Astrocyte (in vitro differentiated cells and primary cell): ENCODE data around the gene PFDN5. TPM values are rescaled to one million over a fixed set of nuclear protein-coding genes. Genes with fewer than 3 reads are reported as not detected.

Source experiments
- DNase-seq: peaks from one replicate; pipeline ENCODE4 v3.0.0-alpha.2; 2010; ENCODE audit warnings: low read depth
- FAIRE-seq: peaks from 2 replicates; lab custom pipeline; 2011; peaks lifted over from hg19 to GRCh38; lab: Jason Lieb, UNC
- H2AFZ ChIP-seq: 2 replicates; pipeline ENCODE4 v1.6.0; 2012; ENCODE audit warnings: low read depth, low read length, inconsistent platforms
- H3K27ac ChIP-seq: 2 replicates; pipeline ENCODE4 v1.5.1; 2011; ENCODE audit warnings: low read depth, low read length, inconsistent platforms
- H3K27me3 ChIP-seq: 2 replicates; pipeline ENCODE4 v1.6.0; 2011; ENCODE audit warnings: low read length, inconsistent platforms; ENCODE audit not compliant: insufficient read depth
- H3K36me3 ChIP-seq: 2 replicates; pipeline ENCODE4 v1.5.1; 2011; ENCODE audit warnings: low read length, inconsistent platforms; ENCODE audit not compliant: insufficient read depth
- H3K4me1 ChIP-seq: 2 replicates; pipeline ENCODE4 v1.5.1; 2011; ENCODE audit warnings: low read length, inconsistent platforms; ENCODE audit not compliant: insufficient read depth
- H3K4me2 ChIP-seq: 2 replicates; pipeline ENCODE4 v1.6.0; 2012; ENCODE audit warnings: low read length, inconsistent platforms
- H3K4me3 ChIP-seq: 2 replicates; pipeline ENCODE4 v1.5.1; 2011; ENCODE audit warnings: low read depth, mild to moderate bottlenecking, low read length, inconsistent platforms; ENCODE audit not compliant: insufficient read depth
- H3K79me2 ChIP-seq: 2 replicates; pipeline ENCODE4 v1.6.0; 2012; ENCODE audit warnings: mild to moderate bottlenecking, low read length, inconsistent platforms; ENCODE audit not compliant: insufficient read depth
- H3K9ac ChIP-seq: 2 replicates; pipeline ENCODE4 v1.6.0; 2012; ENCODE audit warnings: mild to moderate bottlenecking, low read length, inconsistent platforms
- H3K9me3 ChIP-seq: 2 replicates; pipeline ENCODE4 v1.5.1; 2012; ENCODE audit warnings: low read depth, mild to moderate bottlenecking, low read length, inconsistent platforms; ENCODE audit not compliant: insufficient read depth
- H4K20me1 ChIP-seq: 2 replicates; pipeline ENCODE4 v1.6.0; 2012; ENCODE audit warnings: low read length, inconsistent platforms; ENCODE audit not compliant: insufficient read depth
- H3K27ac Mint-ChIP-seq: one replicate; pipeline ENCODE4 v1.8.0; 2021; ENCODE audit warnings: mild to moderate bottlenecking, mixed read lengths; ENCODE audit not compliant: unreplicated experiment
- H3K27me3 Mint-ChIP-seq: one replicate; pipeline ENCODE4 v1.8.0; 2021; ENCODE audit warnings: low read depth, mixed read lengths; ENCODE audit not compliant: unreplicated experiment
- H3K36me3 Mint-ChIP-seq: one replicate; pipeline ENCODE4 v1.8.0; 2021; ENCODE audit warnings: low read depth, mixed read lengths; ENCODE audit not compliant: unreplicated experiment
- H3K4me1 Mint-ChIP-seq: one replicate; pipeline ENCODE4 v1.8.0; 2021; ENCODE audit warnings: low read depth, mixed read lengths; ENCODE audit not compliant: unreplicated experiment
- H3K4me3 Mint-ChIP-seq: one replicate; pipeline ENCODE4 v1.8.0; 2021; ENCODE audit warnings: mild to moderate bottlenecking, moderate library complexity, mixed read lengths; ENCODE audit not compliant: unreplicated experiment
- H3K9me3 Mint-ChIP-seq: one replicate; pipeline ENCODE4 v1.8.0; 2021; ENCODE audit warnings: mild to moderate bottlenecking, mixed read lengths; ENCODE audit not compliant: unreplicated experiment
- EZH2 ChIP-seq: IDR thresholded peaks from 2 replicates; pipeline ENCODE4 v1.6.1; 2012; ENCODE audit warnings: mild to moderate bottlenecking, low read length, inconsistent platforms; ENCODE audit not compliant: insufficient read depth
- total RNA-seq: library from RNA; stranded (reverse); gene quantifications from 2 replicates; pipeline ENCODE4 v1.2.1, GENCODE V29; 2021
- TF ChIP-seq, protein P1 (sequence below): IDR thresholded peaks from 2 replicates; pipeline ENCODE4 v1.5.1; 2011; ENCODE audit warnings: low read depth, mild to moderate bottlenecking, inconsistent platforms, low read length, moderate library complexity; ENCODE audit not compliant: insufficient read depth

Gene PFDN5
- total RNA-seq, 1 donor from 2014 or later: 281 TPM

DNA sequence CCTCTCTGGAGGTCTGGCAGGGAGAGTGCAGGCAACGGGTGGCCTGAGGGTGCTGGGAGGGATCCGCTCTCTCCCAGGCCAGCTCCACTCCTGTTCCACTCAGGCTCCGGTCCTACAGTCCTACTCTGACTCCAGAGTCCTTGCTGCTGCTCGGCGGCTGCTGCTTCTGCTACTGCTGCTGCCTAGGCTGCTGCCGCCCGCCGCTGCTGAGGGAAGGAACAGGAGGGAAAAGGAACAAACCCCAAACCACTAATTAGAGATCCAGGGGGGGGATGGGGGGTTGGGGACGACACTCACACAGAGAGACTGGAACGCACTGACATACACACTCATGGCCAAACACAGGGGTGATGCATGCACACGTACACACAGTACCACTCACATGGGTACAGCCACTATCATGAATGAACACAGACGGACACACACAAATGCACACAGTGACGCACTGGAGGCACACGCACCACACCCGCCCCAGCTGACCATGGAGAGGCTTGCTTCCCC, 40.9 kb downstream of the PFDN5 start, which contains the start of gene SP7:
SP7 (minus strand) TSS at position 174 of the 501 bp plus-strand sequence. CDS start 708 bp downstream, outside the sequence.
- Histone ChIP-seq H3K4me3 (no peak within 1 kb of the TSS), H3K4me2 (no peak within 1 kb of the TSS), H3K79me2 (no peaks in the 10 kb centered on the region), H3K36me3 (no peaks in the 10 kb centered on the region), H3K27me3 (peaks cover 35% of the 10 kb centered on the region), H3K9ac (no peak within 1 kb of the TSS), H3K9me3 (no peaks in the 10 kb centered on the region), H2AFZ (no peak within 1 kb of the TSS), H3K4me1 (no peaks in the 10 kb centered on the region), H3K27ac (no peak within 1 kb of the TSS), H4K20me1 (no peaks in the 10 kb centered on the region)
- Mint-ChIP-seq H3K27me3 (peaks cover 64% of the 10 kb centered on the region), H3K4me1 (peaks cover 12% of the 10 kb centered on the region), H3K27ac (no peak within 1 kb of the TSS), H3K9me3 (peaks cover 6% of the 10 kb centered on the region), H3K4me3 (no peak within 1 kb of the TSS), H3K36me3 (no peaks in the 10 kb centered on the region)
- FAIRE-seq (no peak), DNase-seq (no peak)
- TF ChIP-seq, protein P1, sequence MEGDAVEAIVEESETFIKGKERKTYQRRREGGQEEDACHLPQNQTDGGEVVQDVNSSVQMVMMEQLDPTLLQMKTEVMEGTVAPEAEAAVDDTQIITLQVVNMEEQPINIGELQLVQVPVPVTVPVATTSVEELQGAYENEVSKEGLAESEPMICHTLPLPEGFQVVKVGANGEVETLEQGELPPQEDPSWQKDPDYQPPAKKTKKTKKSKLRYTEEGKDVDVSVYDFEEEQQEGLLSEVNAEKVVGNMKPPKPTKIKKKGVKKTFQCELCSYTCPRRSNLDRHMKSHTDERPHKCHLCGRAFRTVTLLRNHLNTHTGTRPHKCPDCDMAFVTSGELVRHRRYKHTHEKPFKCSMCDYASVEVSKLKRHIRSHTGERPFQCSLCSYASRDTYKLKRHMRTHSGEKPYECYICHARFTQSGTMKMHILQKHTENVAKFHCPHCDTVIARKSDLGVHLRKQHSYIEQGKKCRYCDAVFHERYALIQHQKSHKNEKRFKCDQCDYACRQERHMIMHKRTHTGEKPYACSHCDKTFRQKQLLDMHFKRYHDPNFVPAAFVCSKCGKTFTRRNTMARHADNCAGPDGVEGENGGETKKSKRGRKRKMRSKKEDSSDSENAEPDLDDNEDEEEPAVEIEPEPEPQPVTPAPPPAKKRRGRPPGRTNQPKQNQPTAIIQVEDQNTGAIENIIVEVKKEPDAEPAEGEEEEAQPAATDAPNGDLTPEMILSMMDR: no peak
- peak; percentile 21 for TF ChIP-seq EZH2

DNA sequence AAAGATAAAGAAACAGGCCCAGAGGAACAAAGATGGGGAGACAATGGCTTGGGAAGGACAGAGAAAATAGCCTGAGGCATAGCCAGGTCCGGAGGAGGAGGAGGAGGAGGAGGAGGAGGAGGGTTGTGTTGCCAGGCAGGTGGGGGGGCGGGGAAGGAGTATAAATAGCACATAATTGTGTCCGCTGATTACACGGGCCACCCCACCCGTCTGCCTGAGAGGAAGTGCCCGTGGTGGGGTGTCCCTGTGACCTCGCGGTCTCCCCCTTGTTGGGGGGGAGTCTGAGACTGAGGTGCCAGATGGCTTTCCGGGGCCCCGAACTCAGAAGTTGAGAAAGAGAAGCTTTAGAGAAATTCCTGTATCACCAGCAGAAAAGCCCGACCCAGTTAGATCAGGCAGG, 42.7 kb downstream of the PFDN5 start:
- Histone ChIP-seq H4K20me1 (no peaks in the 10 kb centered on the region), H3K27ac (no peak overlapping the region), H3K4me2 (no peak overlapping the region), H3K79me2 (no peaks in the 10 kb centered on the region), H3K4me1 (no peaks in the 10 kb centered on the region), H3K9me3 (no peaks in the 10 kb centered on the region), H3K27me3 (peaks cover 34% of the 10 kb centered on the region), H3K4me3 (no peak overlapping the region), H3K36me3 (no peaks in the 10 kb centered on the region), H2AFZ (no peak overlapping the region), H3K9ac (no peak overlapping the region)
- DNase-seq: no peak
- peak overlapping the region; percentile 6 for H3K27ac Mint-ChIP-seq
- no peak for FAIRE-seq
- peaks cover 63% of the 10 kb centered on the region for H3K27me3 Mint-ChIP-seq
- peaks cover 6% of the 10 kb centered on the region for H3K9me3 Mint-ChIP-seq
- peaks cover 12% of the 10 kb centered on the region for H3K4me1 Mint-ChIP-seq
- no peak overlapping the region for H3K4me3 Mint-ChIP-seq
- no peak for TF ChIP-seq EZH2
- TF ChIP-seq, protein P1: no peak
- H3K36me3 Mint-ChIP-seq: no peaks in the 10 kb centered on the region

DNA sequence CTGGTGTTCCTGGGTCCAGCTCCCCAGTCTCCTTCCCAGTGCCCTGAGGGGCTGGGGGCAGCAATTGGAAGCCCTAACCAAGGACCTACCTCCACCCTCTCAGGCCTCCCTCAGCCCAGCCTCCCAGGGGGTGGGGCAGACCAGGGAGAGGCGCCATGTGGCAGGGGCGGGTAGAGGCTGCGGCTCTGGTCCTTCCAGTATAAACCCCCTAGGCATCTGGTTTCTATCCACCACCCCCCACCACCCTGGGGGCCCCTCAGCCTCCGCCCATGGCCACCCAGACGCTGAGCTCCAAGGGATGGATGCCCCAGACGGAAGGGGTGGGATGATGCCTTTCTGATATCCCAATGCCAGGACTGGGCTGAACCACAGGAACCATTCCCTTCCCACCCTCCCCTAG, 43.6 kb downstream of the PFDN5 start:
- H3K36me3 ChIP-seq: no peaks in the 10 kb centered on the region
- Mint-ChIP-seq H3K27me3 (peaks cover 58% of the 10 kb centered on the region), H3K4me1 (peaks cover 12% of the 10 kb centered on the region), H3K36me3 (no peaks in the 10 kb centered on the region), H3K9me3 (peaks cover 6% of the 10 kb centered on the region), H3K27ac (no peak overlapping the region), H3K4me3 (no peak overlapping the region)
- H3K4me3 ChIP-seq: no peak overlapping the region
- H3K79me2 ChIP-seq: no peaks in the 10 kb centered on the region
- no peaks in the 10 kb centered on the region for H4K20me1 ChIP-seq
- DNase-seq: no peak
- H3K27ac ChIP-seq: no peak overlapping the region
- no peak overlapping the region for H3K9ac ChIP-seq
- no peak overlapping the region for H3K4me2 ChIP-seq
- no peak for FAIRE-seq
- H3K27me3 ChIP-seq: peaks cover 34% of the 10 kb centered on the region
- no peaks in the 10 kb centered on the region for H3K9me3 ChIP-seq
- no peak overlapping the region for H2AFZ ChIP-seq
- no peaks in the 10 kb centered on the region for H3K4me1 ChIP-seq
- TF ChIP-seq, protein P1: no peak
- TF ChIP-seq EZH2: no peak
